Measurements from ENCODE around the gene KRAS.

Gene KRAS

GRCh38 chr12:25276199-25276937 is 25.6 kb upstream of the KRAS start:
- Histone ChIP-seq H3K27me3 (ENCODE audit: insufficient read depth, low read length) (no peaks in the 10 kb centered on the region), H3K27ac (ENCODE audit: low read depth, low read length) (no peak overlapping the region), H3K9ac (ENCODE audit: low read depth, low read length) (no peak overlapping the region), H3K4me1 (ENCODE audit: insufficient read depth, low read length) (no peaks in the 10 kb centered on the region), H3K4me3 (ENCODE audit: low read length) (no peak overlapping the region), H3K9me3 (ENCODE audit: insufficient read depth, low read depth, low read length) (no peaks in the 10 kb centered on the region), H3K36me3 (ENCODE audit: insufficient read depth, low read length) (no peaks in the 10 kb centered on the region)
- WGBS = 90% methylated on average over 4 of the region's 4 CpGs

DNA sequence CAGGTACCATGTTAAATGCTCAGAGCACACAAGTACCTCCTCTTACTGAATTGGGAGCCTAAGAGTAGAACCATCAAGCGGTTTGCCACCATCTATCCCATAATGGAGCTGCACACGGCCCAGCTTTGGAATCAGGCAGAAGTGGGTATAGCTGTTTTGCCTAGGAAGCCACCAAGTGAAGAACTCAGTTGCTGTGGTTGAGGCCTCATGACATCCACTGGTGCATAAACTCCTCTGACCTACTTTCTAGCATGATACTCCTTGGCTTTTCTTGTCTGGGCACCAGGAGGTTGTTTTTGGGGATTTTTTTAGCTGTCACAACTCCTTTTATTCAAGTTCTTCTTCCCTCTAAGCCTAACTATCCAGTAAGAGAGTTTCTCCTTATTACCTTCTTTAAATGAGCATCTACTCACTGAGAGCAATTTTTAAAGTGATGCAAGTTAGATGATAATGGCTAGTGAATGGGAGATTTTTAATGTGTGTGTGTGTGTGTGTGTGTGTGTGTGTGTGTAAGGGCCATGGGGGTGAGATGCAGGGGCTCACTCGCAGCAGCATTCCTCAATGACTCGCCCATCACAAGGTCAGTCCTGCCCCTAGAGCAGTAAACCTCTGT is 20.9 kb upstream of the KRAS start:
- Histone ChIP-seq H3K27me3 (ENCODE audit: insufficient read depth, low read length) (no peaks in the 10 kb centered on the region), H3K27ac (ENCODE audit: low read depth, low read length) (no peak overlapping the region), H3K9me3 (ENCODE audit: insufficient read depth, low read depth, low read length) (no peaks in the 10 kb centered on the region), H3K36me3 (ENCODE audit: insufficient read depth, low read length) (no peaks in the 10 kb centered on the region), H3K9ac (ENCODE audit: low read depth, low read length) (no peak overlapping the region), H3K4me3 (ENCODE audit: low read length) (no peak overlapping the region), H3K4me1 (ENCODE audit: insufficient read depth, low read length) (no peaks in the 10 kb centered on the region)
- WGBS = 79% methylated on average over 4 of the region's 4 CpGs

DNA sequence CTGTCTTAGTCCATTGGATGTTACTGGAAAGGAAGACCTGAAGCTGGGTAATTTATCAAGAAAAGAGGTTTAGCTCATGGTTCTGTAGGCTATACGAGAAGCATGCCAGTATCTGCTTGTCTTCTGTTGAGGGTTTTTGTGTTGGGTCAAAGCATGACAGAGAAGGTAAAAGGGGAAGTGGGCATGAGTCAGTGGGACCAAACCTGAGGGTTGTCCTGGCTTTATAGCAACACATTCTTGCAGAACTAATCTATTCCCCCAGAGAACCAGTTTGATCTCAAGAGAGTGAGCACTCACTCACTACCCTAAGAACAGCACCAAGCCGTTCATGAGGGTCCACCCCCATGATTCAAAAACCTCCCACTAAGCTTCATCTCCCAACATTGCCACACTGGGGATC is 19.0 kb upstream of the KRAS start:
- WGBS = 85% methylated on average over 2 of the region's 2 CpGs
- no peaks in the 10 kb centered on the region for H3K27me3 ChIP-seq (ENCODE audit: insufficient read depth, low read length)
- no peak overlapping the region for H3K27ac ChIP-seq (ENCODE audit: low read depth, low read length)
- no peak overlapping the region for H3K4me3 ChIP-seq (ENCODE audit: low read length)
- no peak overlapping the region for H3K9ac ChIP-seq (ENCODE audit: low read depth, low read length)
- no peaks in the 10 kb centered on the region for H3K36me3 ChIP-seq (ENCODE audit: insufficient read depth, low read length)
- no peaks in the 10 kb centered on the region for H3K9me3 ChIP-seq (ENCODE audit: insufficient read depth, low read depth, low read length)
- H3K4me1 ChIP-seq (ENCODE audit: insufficient read depth, low read length) = peaks cover 5% of the 10 kb centered on the region

- Histone ChIP-seq H3K4me3 (ENCODE audit: low read length) (no peak overlapping the region), H3K4me1 (ENCODE audit: insufficient read depth, low read length) (peaks cover 11% of the 10 kb centered on the region), H3K27ac (ENCODE audit: low read depth, low read length) (no peak overlapping the region), H3K9ac (ENCODE audit: low read depth, low read length) (no peak overlapping the region), H3K36me3 (ENCODE audit: insufficient read depth, low read length) (no peaks in the 10 kb centered on the region), H3K27me3 (ENCODE audit: insufficient read depth, low read length) (no peaks in the 10 kb centered on the region), H3K9me3 (ENCODE audit: insufficient read depth, low read depth, low read length) (no peaks in the 10 kb centered on the region)
These were observed 15.8 kb upstream of the KRAS start for GRCh38 chr12:25266497-25266896.

DNA sequence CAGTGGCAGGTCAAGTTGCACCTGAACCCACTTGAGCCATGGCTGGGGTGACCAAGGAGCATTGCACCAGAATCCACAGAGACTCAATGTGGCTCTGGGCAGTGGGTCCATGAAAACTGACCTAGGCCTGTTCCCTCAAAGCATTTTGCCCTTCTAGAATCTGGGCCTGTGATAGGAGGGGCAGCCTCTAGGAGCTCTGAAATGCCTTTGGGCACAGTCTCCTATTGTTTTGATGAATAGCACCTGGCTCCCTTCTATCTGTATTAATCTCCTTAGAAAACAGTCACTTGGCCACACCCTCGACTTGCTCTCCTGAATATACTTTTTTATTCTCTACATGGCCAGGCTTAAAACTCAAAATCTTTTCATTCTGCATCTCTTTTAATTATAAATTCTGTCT is 14.1 kb upstream of the KRAS start:
- H3K9me3 ChIP-seq (ENCODE audit: insufficient read depth, low read depth, low read length) = no peaks in the 10 kb centered on the region
- peaks cover 11% of the 10 kb centered on the region for H3K4me1 ChIP-seq (ENCODE audit: insufficient read depth, low read length)
- H3K27me3 ChIP-seq (ENCODE audit: insufficient read depth, low read length) = no peaks in the 10 kb centered on the region
- H3K27ac ChIP-seq (ENCODE audit: low read depth, low read length) = no peak overlapping the region
- no peaks in the 10 kb centered on the region for H3K36me3 ChIP-seq (ENCODE audit: insufficient read depth, low read length)
- no peak overlapping the region for H3K9ac ChIP-seq (ENCODE audit: low read depth, low read length)
- no peak overlapping the region for H3K4me3 ChIP-seq (ENCODE audit: low read length)
- 71% methylated on average over 1 of the region's 1 CpG for WGBS

- Histone ChIP-seq H3K9ac (ENCODE audit: low read depth, low read length) (no peak overlapping the region), H3K9me3 (ENCODE audit: insufficient read depth, low read depth, low read length) (no peaks in the 10 kb centered on the region), H3K4me1 (ENCODE audit: insufficient read depth, low read length) (peaks cover 11% of the 10 kb centered on the region), H3K36me3 (ENCODE audit: insufficient read depth, low read length) (no peaks in the 10 kb centered on the region), H3K27ac (ENCODE audit: low read depth, low read length) (no peak overlapping the region; the same call in 1 of the 2 replicates), H3K27me3 (ENCODE audit: insufficient read depth, low read length) (no peaks in the 10 kb centered on the region), H3K4me3 (ENCODE audit: low read length) (no peak overlapping the region)
- WGBS = 67% methylated on average over 1 of the region's 1 CpG
These were observed 13.4 kb upstream of the KRAS start for GRCh38 chr12:25264114-25264513.

DNA sequence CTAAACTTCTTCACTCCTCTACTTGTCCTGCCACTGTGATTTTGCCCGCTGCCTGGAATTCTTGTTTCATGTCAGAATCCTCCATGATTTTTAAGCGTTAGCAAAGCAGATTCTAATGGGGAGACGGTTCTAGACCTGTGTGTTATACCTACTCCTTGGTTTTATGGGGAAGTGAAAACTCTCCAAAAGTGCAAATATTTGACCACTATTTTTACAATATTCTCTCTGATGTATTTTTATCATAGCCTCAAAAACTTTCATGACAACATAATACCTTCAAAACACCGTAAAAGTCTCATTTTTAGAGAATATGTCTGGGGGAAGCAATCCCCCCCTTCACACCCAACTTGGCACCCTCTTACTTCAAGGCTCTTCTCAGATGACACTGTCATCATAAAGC is 12.9 kb upstream of the KRAS start:
- WGBS = 98% methylated on average over 4 of the region's 4 CpGs
- Histone ChIP-seq H3K27ac (ENCODE audit: low read depth, low read length) (no peak overlapping the region), H3K4me1 (ENCODE audit: insufficient read depth, low read length) (peaks cover 11% of the 10 kb centered on the region), H3K4me3 (ENCODE audit: low read length) (no peak overlapping the region), H3K27me3 (ENCODE audit: insufficient read depth, low read length) (no peaks in the 10 kb centered on the region), H3K36me3 (ENCODE audit: insufficient read depth, low read length) (no peaks in the 10 kb centered on the region), H3K9me3 (ENCODE audit: insufficient read depth, low read depth, low read length) (no peaks in the 10 kb centered on the region), H3K9ac (ENCODE audit: low read depth, low read length) (no peak overlapping the region)

DNA sequence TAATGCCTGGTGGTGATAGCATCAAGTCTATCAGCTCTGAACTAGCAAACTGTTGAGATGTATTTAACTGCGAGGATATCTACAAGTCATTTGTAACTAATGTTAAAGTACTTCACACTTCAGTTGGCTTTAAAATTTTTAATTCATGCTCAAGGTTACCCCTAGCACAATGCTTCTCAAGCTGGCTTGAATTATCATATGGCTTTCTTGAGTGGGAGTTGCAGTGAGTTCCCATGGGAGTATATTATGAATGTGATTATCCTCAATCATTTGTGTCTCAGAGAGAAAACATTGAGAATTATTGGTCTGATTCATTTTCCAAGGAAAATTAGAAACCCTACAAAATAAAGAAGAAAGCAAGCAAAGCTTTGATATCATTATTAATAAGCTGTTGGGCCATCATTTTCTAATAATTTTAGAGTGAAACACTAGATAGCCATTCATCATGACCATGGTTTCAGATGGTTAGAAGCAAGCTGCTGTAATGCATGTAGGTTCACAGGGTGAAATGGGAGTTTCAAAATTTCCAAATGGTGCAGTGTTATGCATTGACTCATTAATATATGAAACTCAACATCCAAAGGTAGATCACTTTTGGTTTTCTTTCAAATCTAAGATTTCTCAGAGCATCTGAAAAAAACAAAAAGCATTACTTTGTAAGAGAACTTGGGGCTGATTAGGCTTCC is 11.8 kb upstream of the KRAS start:
- Histone ChIP-seq H3K4me3 (ENCODE audit: low read length) (no peak overlapping the region), H3K27me3 (ENCODE audit: insufficient read depth, low read length) (no peaks in the 10 kb centered on the region), H3K4me1 (ENCODE audit: insufficient read depth, low read length) (peaks cover 17% of the 10 kb centered on the region), H3K27ac (ENCODE audit: low read depth, low read length) (no peak overlapping the region), H3K9ac (ENCODE audit: low read depth, low read length) (no peak overlapping the region), H3K9me3 (ENCODE audit: insufficient read depth, low read depth, low read length) (no peaks in the 10 kb centered on the region), H3K36me3 (ENCODE audit: insufficient read depth, low read length) (no peaks in the 10 kb centered on the region)
- WGBS = no CpG with 5 or more reads among the region's 1 CpG

DNA sequence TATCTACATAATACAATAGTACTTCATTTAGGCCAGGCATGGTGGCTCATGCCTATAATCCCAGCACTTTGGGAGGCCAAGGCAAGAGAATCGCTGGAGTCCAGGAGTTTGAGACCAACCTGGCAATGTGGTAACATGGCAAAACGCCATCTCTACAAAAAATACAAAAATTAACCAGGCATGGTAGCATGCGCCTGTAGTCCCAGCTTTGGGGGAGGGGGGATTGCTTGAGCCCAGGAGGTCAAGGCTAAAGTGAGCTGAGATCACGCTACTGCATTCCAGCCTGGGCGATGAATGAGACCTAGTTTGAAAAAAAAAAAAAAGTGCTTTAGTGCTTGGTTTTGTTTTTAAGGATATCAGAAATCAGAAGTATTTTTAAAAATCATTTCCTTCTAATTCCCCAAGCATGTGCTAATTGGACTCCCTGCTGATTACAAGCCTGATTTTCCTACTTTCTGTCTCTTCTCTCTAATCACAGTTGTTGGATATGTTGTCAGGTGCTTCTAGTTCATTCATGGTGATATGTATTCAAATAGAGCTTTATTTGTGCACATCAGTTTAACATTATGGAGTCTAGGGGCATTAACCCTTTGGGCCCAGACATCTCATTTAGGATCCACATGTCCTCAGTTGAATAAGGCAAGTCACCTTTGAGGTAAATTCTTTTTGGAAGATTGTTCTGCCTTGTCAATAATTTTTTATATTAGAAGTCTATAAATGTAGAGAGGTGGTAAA is 7.0 kb upstream of the KRAS start:
- no peaks in the 10 kb centered on the region for H3K36me3 ChIP-seq (ENCODE audit: insufficient read depth, low read length)
- peaks cover 10% of the 10 kb centered on the region; the same call in 1 of the 2 replicates for H3K27me3 ChIP-seq (ENCODE audit: insufficient read depth, low read length)
- H3K9me3 ChIP-seq (ENCODE audit: insufficient read depth, low read depth, low read length) = no peaks in the 10 kb centered on the region
- H3K27ac ChIP-seq (ENCODE audit: low read depth, low read length) = no peak overlapping the region
- H3K4me3 ChIP-seq (ENCODE audit: low read length) = no peak overlapping the region
- H3K9ac ChIP-seq (ENCODE audit: low read depth, low read length) = no peak overlapping the region
- peaks cover 18% of the 10 kb centered on the region for H3K4me1 ChIP-seq (ENCODE audit: insufficient read depth, low read length)
- WGBS = 65% methylated on average over 5 of the region's 5 CpGs

DNA sequence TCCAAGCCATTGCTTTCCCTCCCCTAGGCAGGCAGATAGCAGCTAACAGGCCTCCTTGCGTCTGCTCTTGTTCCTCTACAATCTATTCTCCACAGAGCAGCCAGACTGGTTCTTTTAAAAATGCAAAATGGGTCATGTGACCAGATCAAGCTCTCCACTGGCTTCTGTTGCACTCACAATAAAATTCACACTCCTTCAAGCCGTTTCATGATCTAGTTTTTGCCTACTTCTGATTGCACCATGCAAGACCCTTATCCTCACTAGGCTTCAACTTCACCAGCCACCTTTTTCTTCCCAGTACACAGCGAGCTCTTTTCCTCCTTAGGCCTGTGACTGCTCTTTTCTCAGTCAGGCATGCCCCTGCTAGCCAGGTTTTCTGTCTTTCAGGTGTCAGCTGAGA is 6.1 kb upstream of the KRAS start:
- H3K4me1 ChIP-seq (ENCODE audit: insufficient read depth, low read length) = peaks cover 20% of the 10 kb centered on the region
- H3K27me3 ChIP-seq (ENCODE audit: insufficient read depth, low read length) = peaks cover 19% of the 10 kb centered on the region; the same call in 1 of the 2 replicates
- no peaks in the 10 kb centered on the region for H3K36me3 ChIP-seq (ENCODE audit: insufficient read depth, low read length)
- peak overlapping the region; percentile 41; the same call in 1 of the 2 replicates for H3K9ac ChIP-seq (ENCODE audit: low read depth, low read length)
- H3K27ac ChIP-seq (ENCODE audit: low read depth, low read length) = peak overlapping the region; percentile 59; the same call in 1 of the 2 replicates
- H3K4me3 ChIP-seq (ENCODE audit: low read length) = no peak overlapping the region
- no peaks in the 10 kb centered on the region for H3K9me3 ChIP-seq (ENCODE audit: insufficient read depth, low read depth, low read length)
- 64% methylated on average over 3 of the region's 3 CpGs for WGBS

DNA sequence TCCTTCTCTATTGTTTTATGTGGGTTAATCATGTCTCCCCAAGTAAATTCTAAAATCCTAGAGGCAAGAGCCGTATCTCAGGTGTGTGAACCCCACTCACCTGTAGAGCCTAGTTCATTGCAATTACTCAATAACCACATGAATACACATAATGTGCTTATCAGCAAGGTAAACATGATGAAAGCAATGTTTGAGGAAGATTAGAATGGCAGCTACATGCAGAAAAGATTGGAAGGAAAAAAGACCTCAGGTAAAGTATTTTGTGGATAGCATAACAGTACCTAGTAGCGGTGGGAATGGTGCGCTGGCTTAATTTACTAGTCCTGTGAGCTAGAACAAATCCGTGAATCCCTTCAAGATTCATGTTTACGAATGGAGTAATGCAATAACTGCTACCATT is 5.3 kb upstream of the KRAS start:
- Histone ChIP-seq H3K9me3 (ENCODE audit: insufficient read depth, low read depth, low read length) (no peaks in the 10 kb centered on the region), H3K27me3 (ENCODE audit: insufficient read depth, low read length) (peaks cover 19% of the 10 kb centered on the region; the same call in 1 of the 2 replicates), H3K27ac (ENCODE audit: low read depth, low read length) (no peak overlapping the region), H3K4me1 (ENCODE audit: insufficient read depth, low read length) (peaks cover 23% of the 10 kb centered on the region), H3K4me3 (ENCODE audit: low read length) (no peak overlapping the region), H3K9ac (ENCODE audit: low read depth, low read length) (no peak overlapping the region), H3K36me3 (ENCODE audit: insufficient read depth, low read length) (no peaks in the 10 kb centered on the region)
- 83% methylated on average over 5 of the region's 5 CpGs for WGBS

All from HUES64 (cell line).